B cell (primary cell): ENCODE results near the gene ID3.

Experiments used
- EZH2 ChIP-seq: IDR thresholded peaks from 2 replicates; pipeline ENCODE4 v1.6.1; 2012; ENCODE audit warnings: borderline replicate concordance, low read depth, mild to moderate bottlenecking, moderate library complexity, low read length; ENCODE audit not compliant: insufficient read depth, poor library complexity, severe bottlenecking
- TF ChIP-seq, protein P1 (sequence below): fragments of 200-600 bp; IDR thresholded peaks from one replicate; pipeline ENCODE4 v1.8.0; 2022; ENCODE audit warnings: antibody characterized with exemption, mild to moderate bottlenecking

DNA sequence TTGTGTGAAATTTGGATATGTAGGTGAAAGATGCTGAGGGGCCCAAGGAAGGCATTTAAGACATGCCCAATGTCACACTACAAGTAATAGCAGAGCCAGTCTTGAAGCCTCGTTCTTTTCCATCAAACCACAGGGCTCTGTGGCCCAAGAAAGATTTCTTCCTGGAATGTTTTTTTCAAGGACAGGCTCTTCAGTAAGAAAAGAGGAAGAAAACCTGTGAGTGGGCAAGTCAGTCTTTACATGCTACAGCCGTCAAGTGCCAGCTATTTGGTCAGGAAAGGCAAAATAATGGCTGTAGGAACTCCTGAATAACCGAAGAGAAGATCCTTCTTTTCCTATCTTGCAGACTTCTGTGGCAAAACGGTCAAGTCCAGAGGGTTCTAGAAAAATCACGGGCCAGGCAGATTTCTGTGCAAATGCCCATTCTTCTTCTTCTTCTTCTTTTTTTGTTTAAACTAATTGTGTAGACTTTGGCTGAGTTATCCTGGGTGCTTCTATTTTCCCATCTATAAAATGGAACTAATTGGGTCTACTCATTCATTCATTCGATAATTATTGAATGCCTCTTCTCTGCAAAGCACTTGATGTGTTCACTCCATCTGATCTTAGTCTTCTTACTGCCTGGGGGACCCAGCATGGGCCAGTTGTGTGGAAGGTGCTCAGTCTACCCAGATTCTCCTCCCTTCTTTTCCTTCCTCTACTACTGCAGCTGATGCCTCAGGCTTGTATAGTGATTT is 1.9 kb upstream of the ID3 start:
- TF ChIP-seq, protein P1, sequence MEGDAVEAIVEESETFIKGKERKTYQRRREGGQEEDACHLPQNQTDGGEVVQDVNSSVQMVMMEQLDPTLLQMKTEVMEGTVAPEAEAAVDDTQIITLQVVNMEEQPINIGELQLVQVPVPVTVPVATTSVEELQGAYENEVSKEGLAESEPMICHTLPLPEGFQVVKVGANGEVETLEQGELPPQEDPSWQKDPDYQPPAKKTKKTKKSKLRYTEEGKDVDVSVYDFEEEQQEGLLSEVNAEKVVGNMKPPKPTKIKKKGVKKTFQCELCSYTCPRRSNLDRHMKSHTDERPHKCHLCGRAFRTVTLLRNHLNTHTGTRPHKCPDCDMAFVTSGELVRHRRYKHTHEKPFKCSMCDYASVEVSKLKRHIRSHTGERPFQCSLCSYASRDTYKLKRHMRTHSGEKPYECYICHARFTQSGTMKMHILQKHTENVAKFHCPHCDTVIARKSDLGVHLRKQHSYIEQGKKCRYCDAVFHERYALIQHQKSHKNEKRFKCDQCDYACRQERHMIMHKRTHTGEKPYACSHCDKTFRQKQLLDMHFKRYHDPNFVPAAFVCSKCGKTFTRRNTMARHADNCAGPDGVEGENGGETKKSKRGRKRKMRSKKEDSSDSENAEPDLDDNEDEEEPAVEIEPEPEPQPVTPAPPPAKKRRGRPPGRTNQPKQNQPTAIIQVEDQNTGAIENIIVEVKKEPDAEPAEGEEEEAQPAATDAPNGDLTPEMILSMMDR: no peak
- TF ChIP-seq EZH2: no peak
